ENCODE results near the gene PSMA2.

Gene PSMA2

GRCh38 chr7:42868480-42868879 lies 63.5 kb downstream of the PSMA2 start:
- Mint-ChIP-seq H3K9me3 (peaks cover 6% of the 10 kb centered on the region), H3K4me3 (no peak overlapping the region), H3K27ac (no peak overlapping the region), H3K36me3 (peaks cover 4% of the 10 kb centered on the region), H3K27me3 (peaks cover 8% of the 10 kb centered on the region), H3K4me1 (peaks cover 7% of the 10 kb centered on the region)
- DNase-seq (ENCODE audit: low spot score in 2 of 2) = no peak
- no peak for ATAC-seq (ENCODE audit: low read depth)

All from memory B cell (primary cell).